Glomerular endothelial cell (primary cell): ENCODE data around the gene FAM168A. TPM values are rescaled to one million over a fixed set of nuclear protein-coding genes. Genes with fewer than 3 reads are reported as not detected.
"Not testable (repeated sequence)": the region's sequence is repeated elsewhere in the genome, so short reads cannot be mapped to it uniquely, and the experiment has no call there.

Experiments used
- DNase-seq: peaks from one replicate; pipeline ENCODE4 v3.0.0-alpha.2; 2011; ENCODE audit warnings: low read depth, low spot score; ENCODE audit errors: extremely low read depth
- total RNA-seq: library from RNA; depleted of rRNA; stranded (reverse); fragments of >200 nt; gene quantifications from 2 replicates; pipeline ENCODE4 v1.2.3, GENCODE V29; 2015

FAM168A gene
- total RNA-seq, 1 donor from 2014 or later, result 20.4 TPM

GRCh38 chr11:73473252-73473651 lies 124.7 kb downstream of the FAM168A start:
- no peak for DNase-seq

DNA sequence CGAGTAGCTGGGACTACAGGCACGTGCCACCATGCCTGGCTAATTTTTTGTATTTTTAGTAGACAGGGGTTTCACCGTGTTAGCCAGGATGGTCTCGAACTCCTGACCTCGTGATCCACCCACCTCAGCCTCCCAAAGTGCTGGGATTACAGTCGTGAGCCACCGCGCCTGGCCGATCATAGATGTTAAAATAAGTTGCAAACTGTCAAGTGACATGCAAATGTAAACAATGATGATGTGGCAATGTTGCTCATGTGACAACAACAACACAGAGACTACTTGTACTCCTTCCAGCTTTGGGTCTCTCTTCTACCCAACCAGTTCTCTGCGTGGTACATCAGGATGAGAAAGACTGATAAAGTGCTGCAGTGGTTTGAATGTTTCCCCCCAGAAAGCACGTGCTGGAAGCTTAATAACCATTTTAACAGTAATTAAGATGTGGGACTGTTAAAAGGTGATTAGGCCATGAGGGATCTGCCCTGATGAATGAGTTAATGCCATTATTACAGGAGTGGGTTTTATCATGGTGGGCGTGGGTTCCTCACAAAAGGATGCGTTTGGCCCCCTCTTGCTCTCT lies 127.8 kb downstream of the FAM168A start:
- not testable (repeated sequence) for DNase-seq

DNA sequence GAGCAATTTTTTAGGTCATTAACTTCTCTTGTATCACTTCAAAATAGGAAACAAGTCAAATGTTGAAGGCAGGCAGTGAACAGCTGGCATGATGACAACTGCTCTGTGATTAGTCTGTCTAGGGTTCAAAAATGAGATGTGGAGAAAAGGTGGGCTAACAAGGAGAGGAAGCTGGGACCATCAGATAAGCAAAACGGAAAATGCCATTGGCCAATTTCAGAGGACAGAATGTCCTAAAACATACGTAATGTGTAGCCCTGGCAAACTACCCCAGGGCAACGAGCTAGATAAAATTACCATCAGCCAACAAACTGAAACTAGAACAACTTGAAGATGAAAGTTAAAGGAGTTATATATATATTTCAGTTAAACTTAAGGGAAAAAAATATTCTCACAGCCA lies 128.5 kb downstream of the FAM168A start:
- peak; percentile 7 for DNase-seq

GRCh38 chr11:73468590-73469161 lies 129.2 kb downstream of the FAM168A start:
- DNase-seq, result no peak

GRCh38 chr11:73467505-73467904 lies 130.4 kb downstream of the FAM168A start:
- no peak for DNase-seq

DNA sequence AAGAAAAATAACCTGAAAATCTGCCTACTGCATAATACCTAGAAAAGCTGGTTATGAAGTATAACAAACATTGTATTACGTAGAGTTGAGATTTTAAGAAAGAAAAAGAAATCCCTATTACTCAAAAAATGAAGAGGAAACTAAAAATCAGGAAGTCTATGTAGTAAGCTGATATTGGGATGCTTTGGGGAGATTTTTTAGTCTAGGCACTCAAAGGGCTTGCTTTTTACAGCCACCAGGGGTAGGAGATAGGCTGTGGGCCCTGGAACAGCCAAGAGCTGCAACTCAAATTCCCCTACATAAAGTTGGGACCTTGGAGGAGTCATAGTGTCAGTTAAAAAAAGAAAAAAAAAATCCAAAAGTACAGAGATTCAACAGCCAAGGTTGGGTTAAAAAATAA lies 131.3 kb downstream of the FAM168A start:
- no peak for DNase-seq

GRCh38 chr11:73465871-73466270 lies 132.0 kb downstream of the FAM168A start:
- DNase-seq, result no peak

- DNase-seq, result no peak
Observed at GRCh38 chr11:73465023-73465675, 132.8 kb downstream of the FAM168A start.

DNA sequence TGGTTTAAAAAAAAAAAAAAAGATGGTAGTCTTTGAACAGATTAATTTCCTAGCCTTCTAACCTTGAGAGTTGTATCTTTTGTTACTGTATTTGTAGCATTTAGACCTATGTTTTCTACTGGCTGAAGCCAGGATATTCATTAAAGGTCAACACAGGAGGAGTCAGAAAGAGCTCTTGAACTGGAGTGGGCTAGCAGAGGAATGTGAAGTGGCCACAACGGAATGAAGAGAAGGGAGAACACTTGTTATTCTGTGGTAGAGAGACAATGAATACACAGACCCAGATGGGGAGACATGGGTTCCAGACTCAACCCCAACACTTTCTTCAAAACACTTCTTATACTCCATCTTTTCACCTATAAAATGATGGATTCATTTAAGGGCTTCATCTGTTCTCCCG lies 133.6 kb downstream of the FAM168A start:
- no peak for DNase-seq

DNA sequence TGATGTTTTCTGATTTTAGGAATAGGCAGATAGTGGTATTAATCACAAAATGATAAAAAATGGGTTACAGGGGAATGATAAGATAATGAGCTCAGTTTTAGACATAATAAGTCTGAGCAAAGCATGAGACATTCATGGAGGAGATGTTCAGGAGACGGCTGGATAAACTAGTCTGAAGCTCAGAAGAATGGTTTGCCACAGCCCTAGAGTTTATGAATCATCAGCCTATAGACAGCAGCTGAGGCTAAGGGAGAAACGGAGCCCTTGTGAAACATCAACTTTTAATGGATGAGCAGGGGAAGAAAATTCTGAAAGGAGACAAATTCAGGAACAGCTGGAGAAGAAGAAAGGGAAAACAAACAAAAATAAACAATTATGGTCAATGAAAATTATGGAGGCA lies 134.6 kb downstream of the FAM168A start:
- DNase-seq, result no peak

- no peak for DNase-seq
Observed at GRCh38 chr11:73461964-73462363, 135.9 kb downstream of the FAM168A start.

DNA sequence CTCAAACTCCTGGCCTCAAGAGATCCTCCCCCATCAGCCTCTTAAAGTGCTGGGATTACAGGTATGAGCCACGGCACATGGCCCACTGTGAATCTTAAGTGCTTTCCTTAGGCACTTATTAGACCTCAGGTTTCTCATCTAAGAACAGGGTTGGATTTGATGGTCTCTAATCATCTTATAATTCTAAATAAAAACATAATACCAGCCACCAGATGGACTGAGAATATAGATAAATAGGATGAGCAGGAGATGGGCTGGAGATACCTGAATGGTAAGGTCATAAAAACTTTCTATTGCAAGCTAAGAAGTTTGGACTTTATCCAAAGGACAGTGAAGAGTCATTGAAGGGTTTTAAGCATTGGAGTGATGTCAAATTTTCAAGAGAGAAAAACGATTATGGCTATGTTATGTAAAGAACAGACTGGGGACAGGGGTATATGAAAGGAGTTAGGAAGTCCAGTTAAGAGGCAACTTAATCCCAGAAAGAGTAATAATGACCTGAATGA lies 136.5 kb downstream of the FAM168A start:
- DNase-seq, result no peak

- no peak for DNase-seq
Observed at GRCh38 chr11:73458201-73458600, 139.7 kb downstream of the FAM168A start.

- no peak for DNase-seq
Observed at GRCh38 chr11:73454987-73455386, 142.9 kb downstream of the FAM168A start.

DNA sequence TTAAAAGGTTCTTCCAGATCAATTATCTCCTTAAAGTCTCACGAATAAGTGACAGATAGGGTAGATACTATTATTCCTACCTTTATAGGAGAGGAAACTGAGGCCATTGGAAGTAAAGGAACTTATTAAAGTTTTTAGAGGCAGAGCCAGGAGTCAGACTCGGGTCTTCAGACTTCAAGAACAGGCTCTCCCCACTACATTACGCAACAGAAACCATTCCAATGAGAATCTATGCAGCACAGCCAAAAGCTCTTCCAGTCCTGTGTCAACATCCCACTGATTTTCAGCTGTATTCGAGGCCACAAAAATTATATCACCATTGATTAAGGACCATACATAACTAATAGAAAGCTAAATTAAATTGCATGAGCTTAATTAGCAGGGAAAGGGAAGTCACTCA lies 144.3 kb downstream of the FAM168A start:
- DNase-seq, result no peak

- DNase-seq, result no peak
Observed at GRCh38 chr11:73452726-73453125, 145.2 kb downstream of the FAM168A start.

DNA sequence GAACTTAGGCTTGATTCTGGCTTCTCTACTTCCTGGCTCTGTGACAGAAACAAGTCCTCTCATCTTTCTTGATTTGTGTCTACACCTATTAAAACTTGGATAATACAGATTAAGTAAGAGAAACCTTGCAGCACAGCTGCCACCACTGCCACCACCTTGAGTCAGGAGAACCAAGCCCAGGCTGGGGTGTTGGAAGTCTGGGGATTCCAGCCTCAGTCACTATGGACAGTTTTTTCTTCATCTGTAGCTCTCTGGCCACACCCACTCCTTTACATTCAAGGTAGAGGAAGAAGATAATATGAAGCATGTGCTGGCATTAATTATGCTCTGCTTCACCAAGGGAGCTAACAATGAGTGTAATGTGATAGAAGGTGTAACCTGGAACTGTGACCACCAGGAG lies 146.0 kb downstream of the FAM168A start:
- no peak for DNase-seq

- DNase-seq, result no peak
Observed at GRCh38 chr11:73446766-73447165, 151.1 kb downstream of the FAM168A start.

- no peak for DNase-seq
Observed at GRCh38 chr11:73445980-73446379, 151.9 kb downstream of the FAM168A start.

GRCh38 chr11:73439002-73439843 lies 158.7 kb downstream of the FAM168A start:
- DNase-seq, result no peak

DNA sequence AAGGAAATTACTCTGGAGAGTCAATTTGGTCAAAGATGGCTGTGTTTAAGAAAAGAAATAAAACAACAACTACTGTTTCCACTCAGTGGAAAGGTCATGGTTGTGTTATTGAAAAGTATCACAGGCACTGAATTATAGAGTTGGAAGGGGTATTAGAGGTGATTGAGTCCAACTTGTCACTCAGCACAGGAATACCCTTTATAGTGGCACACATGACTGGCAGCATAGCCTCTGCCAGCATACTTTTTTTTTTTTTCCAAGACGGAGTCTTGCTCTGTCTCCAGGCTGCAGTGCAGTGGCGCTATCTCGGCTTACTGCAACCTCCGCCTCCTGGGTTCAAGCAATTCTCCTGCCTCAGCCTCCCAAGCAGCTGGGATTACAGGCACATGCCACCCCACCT lies 161.1 kb downstream of the FAM168A start:
- DNase-seq, result not testable (repeated sequence)
